T47D (cell line): Measurements from ENCODE around the gene B3GALT5.
A peak's percentile ranks its signal among the peaks of the same experiment; 100 is the strongest.

Experiments used
- DNase-seq, 2 experiments: peaks; one replicate each; pipeline versions ENCODE4 v3.0.0 to v3.0.0-alpha.2; 2011 to 2012; ENCODE audit warnings: low read depth in 1 of 2, low spot score in 1 of 2
- JUND ChIP-seq: IDR thresholded peaks from 2 replicates; pipeline ENCODE4 v1.6.1; 2012; ENCODE audit warnings: low read depth
- in situ Hi-C: cut with HindIII; loops from 2 replicates; pipeline ENCODE4 v1.10.0; 2016; ENCODE audit warnings: low sequenced_read_pairs, low pct_unique_long_range_greater_than_20kb

B3GALT5 gene

DNA sequence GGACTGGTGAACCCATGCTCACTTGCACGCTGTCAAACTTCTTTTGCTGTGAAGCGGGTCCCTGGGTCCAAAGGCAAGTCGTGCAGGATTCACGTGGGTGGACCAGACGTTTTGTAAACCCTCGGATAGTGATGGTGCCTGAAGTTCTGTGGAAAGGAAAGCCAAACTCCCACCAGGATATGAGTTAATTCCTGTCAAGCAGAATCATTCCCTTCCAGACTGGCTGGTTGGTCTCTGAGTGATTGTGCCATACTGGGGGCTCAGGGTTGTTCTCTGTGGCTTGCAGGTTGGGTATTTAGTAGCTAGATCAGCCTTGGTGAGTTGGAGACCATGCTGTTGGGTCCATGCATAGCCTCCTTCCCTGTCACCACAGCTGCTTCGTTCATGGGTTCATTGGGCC, 99.5 kb downstream of the B3GALT5 start:
- in situ Hi-C loops = no loop called here
- TF ChIP-seq JUND = no peak
- DNase-seq = no peak

GRCh38 chr21:39712976-39713375, 100.2 kb downstream of the B3GALT5 start:
- no peak for TF ChIP-seq JUND
- in situ Hi-C loops = no loop called here
- peak in 1 of 2 experiments; percentile 68 for DNase-seq

DNA sequence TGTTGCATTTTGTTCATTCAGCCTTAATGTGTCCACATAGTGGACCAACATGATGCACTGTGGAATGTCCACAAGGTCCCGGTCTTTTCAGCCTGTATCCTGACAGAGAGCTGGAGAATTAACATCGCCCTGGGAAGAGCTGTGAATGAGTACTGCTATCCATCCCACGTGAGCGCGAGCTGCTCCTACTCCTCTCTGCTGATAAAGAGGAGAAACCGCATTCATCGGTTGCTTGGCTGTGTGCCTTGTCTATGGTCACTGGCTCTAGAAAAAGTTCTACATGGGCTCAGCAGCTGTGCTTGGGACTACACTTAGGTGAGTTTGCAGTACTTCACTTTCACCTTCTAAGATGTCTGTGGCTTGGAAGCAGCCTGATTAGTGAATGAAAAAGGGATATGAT, 101.2 kb downstream of the B3GALT5 start:
- no peak for TF ChIP-seq JUND
- in situ Hi-C loops = no loop called here
- no peak for DNase-seq

GRCh38 chr21:39714331-39714730, 101.6 kb downstream of the B3GALT5 start:
- TF ChIP-seq JUND = no peak
- no peak for DNase-seq
- in situ Hi-C loops = no loop called here

- in situ Hi-C loops = no loop called here
- DNase-seq = peak; percentile 22 to 68
- no peak for TF ChIP-seq JUND
These were observed 103.2 kb downstream of the B3GALT5 start for GRCh38 chr21:39715804-39716397.

GRCh38 chr21:39720126-39720778, 107.5 kb downstream of the B3GALT5 start:
- DNase-seq = peak in 1 of 2 experiments; percentile 34
- in situ Hi-C loops = no loop called here
- no peak for TF ChIP-seq JUND

DNA sequence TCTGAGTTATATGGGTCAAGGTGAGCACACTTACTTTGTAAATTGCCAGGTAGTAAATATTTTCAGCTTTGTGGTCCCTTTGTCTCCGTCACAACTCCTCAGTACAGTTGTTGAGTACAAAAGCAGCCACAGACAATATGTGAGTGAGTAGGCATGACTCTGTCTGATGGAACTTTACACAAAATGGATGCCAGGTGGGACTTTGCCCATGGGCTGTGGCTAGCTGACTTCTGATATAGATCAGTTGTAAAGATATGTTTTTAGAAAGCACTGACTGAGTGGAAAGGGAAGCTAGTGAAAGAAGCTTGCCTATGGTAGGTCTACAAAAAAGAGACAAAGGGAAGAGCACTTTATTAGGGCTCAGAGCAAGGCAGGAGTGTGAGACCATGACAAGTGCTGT, 109.1 kb downstream of the B3GALT5 start:
- no peak for TF ChIP-seq JUND
- DNase-seq = no peak
- in situ Hi-C loops = no loop called here
